Measurements from ENCODE around the gene KANK2. TPM values are rescaled to one million over a fixed set of nuclear protein-coding genes. Genes with fewer than 3 reads are reported as not detected.

KANK2 gene
- total and polyA plus RNA-seq, 10 of the 15 experiments (the other 5 are each of a cell fraction or from before 2014, with no cell fraction given): 4.9 to 33.0 (median 21.0) TPM

DNA sequence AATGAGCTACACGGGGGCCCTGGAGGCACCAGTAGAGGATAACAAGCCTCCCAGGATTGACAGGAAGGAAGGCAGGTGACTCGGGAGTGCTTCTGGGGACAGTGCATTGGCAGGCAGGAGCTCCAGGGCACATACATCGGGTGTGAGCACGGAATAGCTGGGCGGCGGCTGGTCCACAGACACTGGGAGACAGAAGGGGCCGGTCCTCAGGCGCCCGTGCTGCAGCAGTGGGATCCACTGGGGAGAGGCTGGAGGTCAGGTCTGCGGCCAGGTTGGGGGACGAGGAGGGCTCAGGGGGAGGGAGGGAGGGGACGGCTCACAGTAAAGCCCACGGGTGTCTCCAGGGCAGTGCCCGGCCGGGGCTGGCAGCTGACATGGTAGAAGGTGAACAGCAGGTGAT is 40.0 kb upstream of the KANK2 start:
- Histone ChIP-seq H2AFZ (ENCODE audit: control insufficient read depth, low read depth, low read length) (no peak overlapping the region), H3K36me3 (ENCODE audit: control insufficient read depth in 2 of 2, insufficient read depth in 2 of 2, low read length in 1 of 2) (no peaks in the 10 kb centered on the region; a peak in 1 of 4 replicates), H3K4me3 (no peak overlapping the region), H3K79me2 (ENCODE audit: control insufficient read depth, insufficient read depth, low read length) (no peaks in the 10 kb centered on the region), H3K27me3 (replicated peaks in 1 of 2; ENCODE audit: control insufficient read depth in 2 of 2, insufficient read depth in 2 of 2, low read length in 1 of 2) (no peaks in the 10 kb centered on the region), H3K4me2 (ENCODE audit: control insufficient read depth, insufficient read depth) (no peak overlapping the region), H3K9me3 (replicated peaks; ENCODE audit: control insufficient read depth, insufficient read depth, low read length) (no peaks in the 10 kb centered on the region), H3K4me1 (ENCODE audit: control insufficient read depth, insufficient read depth, low read length) (no peaks in the 10 kb centered on the region), H3K9ac (ENCODE audit: control insufficient read depth, insufficient read depth, low read length) (no peak overlapping the region), H4K20me1 (ENCODE audit: control insufficient read depth, insufficient read depth) (no peaks in the 10 kb centered on the region; the same call in 1 of the 2 replicates), H3K27ac (ENCODE audit: control insufficient read depth, insufficient read depth) (no peak overlapping the region)
- FAIRE-seq (no peak), ATAC-seq (no peak), DNase-seq (ENCODE audit: low read depth, low spot score) (no peak)
- TF ChIP-seq ZSCAN29 (IDR thresholded peaks at IDR 0.05) (no peak), STAT1 (conservative IDR thresholded peaks at IDR 0.05) (no peak), HCFC1 (IDR thresholded peaks at IDR 0.05; ENCODE audit: low read length) (no peak), NBN (IDR thresholded peaks at IDR 0.05) (no peak), EGR1 (IDR thresholded peaks at IDR 0.05; ENCODE audit: borderline replicate concordance in 1 of 2, low read depth in 2 of 2, low read length in 2 of 2) (no peak), SPI1 (IDR thresholded peaks at IDR 0.05; ENCODE audit: borderline replicate concordance, insufficient read depth, low read depth, low read length) (no peak), RCOR1 (conservative IDR thresholded peaks at IDR 0.05; ENCODE audit: low read depth, low read length) (no peak), RB1 (IDR thresholded peaks at IDR 0.05; ENCODE audit: borderline replicate concordance) (no peak), SP1 (IDR thresholded peaks at IDR 0.05; ENCODE audit: low read depth, low read length) (no peak), SIX5 (IDR thresholded peaks at IDR 0.05; ENCODE audit: low read depth, low read length, severe bottlenecking) (no peak)
- TF ChIP-seq, protein P1, sequence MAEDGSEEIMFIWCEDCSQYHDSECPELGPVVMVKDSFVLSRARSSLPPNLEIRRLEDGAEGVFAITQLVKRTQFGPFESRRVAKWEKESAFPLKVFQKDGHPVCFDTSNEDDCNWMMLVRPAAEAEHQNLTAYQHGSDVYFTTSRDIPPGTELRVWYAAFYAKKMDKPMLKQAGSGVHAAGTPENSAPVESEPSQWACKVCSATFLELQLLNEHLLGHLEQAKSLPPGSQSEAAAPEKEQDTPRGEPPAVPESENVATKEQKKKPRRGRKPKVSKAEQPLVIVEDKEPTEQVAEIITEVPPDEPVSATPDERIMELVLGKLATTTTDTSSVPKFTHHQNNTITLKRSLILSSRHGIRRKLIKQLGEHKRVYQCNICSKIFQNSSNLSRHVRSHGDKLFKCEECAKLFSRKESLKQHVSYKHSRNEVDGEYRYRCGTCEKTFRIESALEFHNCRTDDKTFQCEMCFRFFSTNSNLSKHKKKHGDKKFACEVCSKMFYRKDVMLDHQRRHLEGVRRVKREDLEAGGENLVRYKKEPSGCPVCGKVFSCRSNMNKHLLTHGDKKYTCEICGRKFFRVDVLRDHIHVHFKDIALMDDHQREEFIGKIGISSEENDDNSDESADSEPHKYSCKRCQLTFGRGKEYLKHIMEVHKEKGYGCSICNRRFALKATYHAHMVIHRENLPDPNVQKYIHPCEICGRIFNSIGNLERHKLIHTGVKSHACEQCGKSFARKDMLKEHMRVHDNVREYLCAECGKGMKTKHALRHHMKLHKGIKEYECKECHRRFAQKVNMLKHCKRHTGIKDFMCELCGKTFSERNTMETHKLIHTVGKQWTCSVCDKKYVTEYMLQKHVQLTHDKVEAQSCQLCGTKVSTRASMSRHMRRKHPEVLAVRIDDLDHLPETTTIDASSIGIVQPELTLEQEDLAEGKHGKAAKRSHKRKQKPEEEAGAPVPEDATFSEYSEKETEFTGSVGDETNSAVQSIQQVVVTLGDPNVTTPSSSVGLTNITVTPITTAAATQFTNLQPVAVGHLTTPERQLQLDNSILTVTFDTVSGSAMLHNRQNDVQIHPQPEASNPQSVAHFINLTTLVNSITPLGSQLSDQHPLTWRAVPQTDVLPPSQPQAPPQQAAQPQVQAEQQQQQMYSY (CRISPR knock-in tag; IDR thresholded peaks at IDR 0.05): no peak
- TF ChIP-seq, protein P2, sequence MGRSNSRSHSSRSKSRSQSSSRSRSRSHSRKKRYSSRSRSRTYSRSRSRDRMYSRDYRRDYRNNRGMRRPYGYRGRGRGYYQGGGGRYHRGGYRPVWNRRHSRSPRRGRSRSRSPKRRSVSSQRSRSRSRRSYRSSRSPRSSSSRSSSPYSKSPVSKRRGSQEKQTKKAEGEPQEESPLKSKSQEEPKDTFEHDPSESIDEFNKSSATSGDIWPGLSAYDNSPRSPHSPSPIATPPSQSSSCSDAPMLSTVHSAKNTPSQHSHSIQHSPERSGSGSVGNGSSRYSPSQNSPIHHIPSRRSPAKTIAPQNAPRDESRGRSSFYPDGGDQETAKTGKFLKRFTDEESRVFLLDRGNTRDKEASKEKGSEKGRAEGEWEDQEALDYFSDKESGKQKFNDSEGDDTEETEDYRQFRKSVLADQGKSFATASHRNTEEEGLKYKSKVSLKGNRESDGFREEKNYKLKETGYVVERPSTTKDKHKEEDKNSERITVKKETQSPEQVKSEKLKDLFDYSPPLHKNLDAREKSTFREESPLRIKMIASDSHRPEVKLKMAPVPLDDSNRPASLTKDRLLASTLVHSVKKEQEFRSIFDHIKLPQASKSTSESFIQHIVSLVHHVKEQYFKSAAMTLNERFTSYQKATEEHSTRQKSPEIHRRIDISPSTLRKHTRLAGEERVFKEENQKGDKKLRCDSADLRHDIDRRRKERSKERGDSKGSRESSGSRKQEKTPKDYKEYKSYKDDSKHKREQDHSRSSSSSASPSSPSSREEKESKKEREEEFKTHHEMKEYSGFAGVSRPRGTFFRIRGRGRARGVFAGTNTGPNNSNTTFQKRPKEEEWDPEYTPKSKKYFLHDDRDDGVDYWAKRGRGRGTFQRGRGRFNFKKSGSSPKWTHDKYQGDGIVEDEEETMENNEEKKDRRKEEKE (IDR thresholded peaks at IDR 0.05): no peak
- ChIA-PET POLR2A (no interaction called here), SMC1A (ENCODE audit: uncharacterized antibody, unreplicated experiment) (no interaction called here), RAD21 (ENCODE audit: unreplicated experiment) (no interaction called here), CTCF (no interaction called here)
- no TSS peak for BruUV-seq (replicated peaks)
- in situ Hi-C loops (cut with MboI) (no loop called here), intact Hi-C loops (cut with micrococcal nuclease; ENCODE audit: unreplicated experiment) (no loop called here)
- 96% methylated on average over 9 of the region's 15 CpGs for WGBS (ENCODE audit: insufficient coverage, insufficient replicate concordance, low lambda C conversion rate, missing lambda C conversion rate)

All from GM12878 (cell line).